ENCODE results near the gene ANKMY1. TPM values are rescaled to one million over a fixed set of nuclear protein-coding genes. Genes with fewer than 3 reads are reported as not detected.

Gene ANKMY1
- total RNA-seq, 2 experiments from 2014 or later: 25.7 to 26.2 TPM

- H3K27ac ChIP-seq (ENCODE audit: low read depth in 1 of 2, low read length in 2 of 2): no peak overlapping the region
- no peaks in the 10 kb centered on the region for H3K36me3 ChIP-seq (ENCODE audit: insufficient read depth, low read length)
- H3K27me3 ChIP-seq (ENCODE audit: control insufficient read depth in 1 of 2, insufficient read depth in 2 of 2, low read length in 2 of 2): peaks cover 18 to 19% of the 10 kb centered on the region in 2 experiments
- DNase-seq (no peak), ATAC-seq (ENCODE audit: poor library complexity) (no peak)
- Mint-ChIP-seq H3K27me3 (peaks cover 14% of the 10 kb centered on the region), H3K4me1 (ENCODE audit: low read depth) (no peaks in the 10 kb centered on the region), H3K27ac (no peak overlapping the region), H3K9me3 (no peaks in the 10 kb centered on the region), H3K4me3 (no peak overlapping the region), H3K36me3 (ENCODE audit: low read depth) (no peaks in the 10 kb centered on the region)
- peaks cover 0 to 10% of the 10 kb centered on the region in 2 experiments for H3K9me3 ChIP-seq (ENCODE audit: control insufficient read depth in 1 of 2, insufficient read depth in 1 of 2, low read length in 2 of 2)
- intact Hi-C loops (cut with DNase I, micrococcal nuclease): no loop called here
- ChIA-PET CTCF (no interaction called here), POLR2A (no interaction called here)
- no peak overlapping the region for H3K4me3 ChIP-seq (ENCODE audit: low read length)
- H3K4me1 ChIP-seq (ENCODE audit: insufficient read depth, low read length): peaks cover 16% of the 10 kb centered on the region
- no peak for TF ChIP-seq CTCF (IDR thresholded peaks at IDR 0.05)
Observed at GRCh38 chr2:240440251-240440650, 117.5 kb downstream of the ANKMY1 start.

- TF ChIP-seq CTCF (IDR thresholded peaks at IDR 0.05): no peak
- Mint-ChIP-seq H3K9me3 (no peaks in the 10 kb centered on the region), H3K27me3 (peaks cover 14% of the 10 kb centered on the region), H3K27ac (no peak overlapping the region), H3K36me3 (ENCODE audit: low read depth) (peaks cover under 1% of the 10 kb centered on the region), H3K4me1 (ENCODE audit: low read depth) (no peaks in the 10 kb centered on the region), H3K4me3 (no peak overlapping the region)
- peaks cover 0 to 9% of the 10 kb centered on the region in 2 experiments for H3K9me3 ChIP-seq (ENCODE audit: control insufficient read depth in 1 of 2, insufficient read depth in 1 of 2, low read length in 2 of 2)
- DNase-seq (no peak), ATAC-seq (ENCODE audit: poor library complexity) (no peak)
- POLR2A ChIA-PET: no interaction called here
- H3K36me3 ChIP-seq (ENCODE audit: insufficient read depth, low read length): no peaks in the 10 kb centered on the region
- intact Hi-C loops (cut with DNase I, micrococcal nuclease): loop anchor here in 1 of 2 experiments (5.0 to 10.0 kb wide), 4 partner anchors 123 to 415 kb away; partner anchors contain the start of genes CAPN10, DUSP28 and NDUFA10
- CTCF ChIA-PET: no interaction called here
- H3K4me3 ChIP-seq (ENCODE audit: low read length): no peak overlapping the region
- H3K4me1 ChIP-seq (ENCODE audit: insufficient read depth, low read length): peaks cover 18% of the 10 kb centered on the region
- H3K27me3 ChIP-seq (ENCODE audit: control insufficient read depth in 1 of 2, insufficient read depth in 2 of 2, low read length in 2 of 2): peaks cover 18 to 19% of the 10 kb centered on the region in 2 experiments
- H3K27ac ChIP-seq (ENCODE audit: low read depth in 1 of 2, low read length in 2 of 2): no peak overlapping the region
Observed at GRCh38 chr2:240439698-240440151, 118.1 kb downstream of the ANKMY1 start.

- DNase-seq (no peak), ATAC-seq (ENCODE audit: poor library complexity) (no peak)
- intact Hi-C loops (cut with DNase I, micrococcal nuclease): loop anchor here (1.0 to 10.0 kb wide), 7 partner anchors 123 to 414 kb away; partner anchors contain the start of genes CAPN10 (in 1 of the 2), DUSP28 (in 1 of the 2) and NDUFA10 (in 1 of the 2)
- H3K9me3 ChIP-seq (ENCODE audit: control insufficient read depth in 1 of 2, insufficient read depth in 1 of 2, low read length in 2 of 2): peaks cover 0 to 9% of the 10 kb centered on the region in 2 experiments
- no peaks in the 10 kb centered on the region for H3K4me1 Mint-ChIP-seq (ENCODE audit: low read depth)
- H3K36me3 Mint-ChIP-seq (ENCODE audit: low read depth): peaks cover 4% of the 10 kb centered on the region
- H3K27ac Mint-ChIP-seq: no peak overlapping the region
- H3K27me3 Mint-ChIP-seq: peaks cover 14% of the 10 kb centered on the region
- no peak overlapping the region for H3K4me3 Mint-ChIP-seq
- no peak for TF ChIP-seq CTCF (IDR thresholded peaks at IDR 0.05)
- no peaks in the 10 kb centered on the region for H3K36me3 ChIP-seq (ENCODE audit: insufficient read depth, low read length)
- H3K9me3 Mint-ChIP-seq: no peaks in the 10 kb centered on the region
- ChIA-PET POLR2A (no interaction called here), CTCF (interaction anchor here (1.5 kb wide), 1 partner anchor 206 kb away, joined by 4 read pairs; no protein-coding TSS in a partner anchor)
- H3K4me3 ChIP-seq (ENCODE audit: low read length): no peak overlapping the region
- peaks cover 20 to 22% of the 10 kb centered on the region in 2 experiments for H3K27me3 ChIP-seq (ENCODE audit: control insufficient read depth in 1 of 2, insufficient read depth in 2 of 2, low read length in 2 of 2)
- H3K4me1 ChIP-seq (ENCODE audit: insufficient read depth, low read length): peaks cover 24% of the 10 kb centered on the region
- H3K27ac ChIP-seq (ENCODE audit: low read depth in 1 of 2, low read length in 2 of 2): no peak overlapping the region
Observed at GRCh38 chr2:240438810-240439697, 118.7 kb downstream of the ANKMY1 start.
